Measurements from ENCODE around the gene ROCK2.
"Not testable (repeated sequence)": the region's sequence is repeated elsewhere in the genome, so short reads cannot be mapped to it uniquely, and the experiment has no call there.

The ROCK2 gene

DNA sequence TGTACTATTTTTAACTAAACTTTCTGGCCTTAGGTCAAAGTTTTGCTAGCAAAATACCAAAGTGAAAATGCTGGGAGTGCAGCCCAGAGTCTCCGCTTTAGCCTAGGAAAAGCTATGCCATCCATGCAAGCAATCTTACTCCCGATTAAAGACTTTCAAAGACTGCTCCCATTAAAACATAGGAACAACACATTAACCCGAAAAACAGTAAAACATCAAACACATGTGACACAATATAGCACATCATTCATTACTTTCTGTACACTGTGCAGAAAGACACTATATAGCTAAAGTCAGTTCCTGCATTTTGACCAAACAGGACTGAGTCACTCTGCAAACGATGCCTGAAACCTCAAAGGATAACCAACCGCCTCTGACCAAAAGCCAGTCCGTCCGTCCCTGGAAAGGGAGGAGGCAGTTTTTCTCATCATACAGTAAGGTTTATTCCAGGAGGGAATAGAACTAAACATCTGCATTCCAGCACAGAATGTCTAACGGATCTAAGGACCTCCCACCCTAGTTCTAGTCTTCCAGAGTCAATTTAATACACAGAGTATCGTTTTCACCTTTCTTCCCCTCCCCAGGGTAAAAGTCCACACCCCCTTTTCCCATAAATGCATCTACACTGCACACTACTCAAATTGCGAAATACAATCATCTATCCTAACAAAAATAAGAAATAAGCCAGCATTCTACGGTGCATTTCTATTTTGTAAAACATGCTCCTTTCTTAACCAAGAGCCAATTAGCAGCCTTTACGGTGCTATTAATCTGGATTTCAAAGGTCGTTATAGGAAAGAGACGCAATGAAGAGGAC, 1.7 kb downstream of the ROCK2 start:
- DNase-seq (ENCODE audit: low read depth in 2 of 3, low spot score in 1 of 3): no peak

DNA sequence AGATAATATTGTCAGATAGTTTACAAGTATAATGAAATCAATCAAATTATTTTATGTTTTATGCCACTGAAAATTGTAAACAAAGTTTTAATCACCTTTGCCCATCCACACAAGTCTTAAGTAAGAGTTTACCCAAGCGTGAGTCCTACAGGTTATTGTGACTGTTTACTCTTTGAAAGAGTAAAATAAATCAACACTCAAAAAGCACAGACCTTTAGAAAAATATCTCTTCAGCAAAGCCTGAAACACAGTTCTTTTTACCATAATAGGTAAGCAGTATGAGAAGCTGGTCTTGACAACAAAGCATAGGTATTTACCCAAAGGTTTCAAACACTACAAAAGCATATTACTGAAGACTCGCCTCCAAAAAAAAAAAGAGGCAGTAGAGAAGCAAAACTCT, 3.7 kb downstream of the ROCK2 start:
- no peak for DNase-seq (ENCODE audit: low read depth in 2 of 3, low spot score in 1 of 3)

DNA sequence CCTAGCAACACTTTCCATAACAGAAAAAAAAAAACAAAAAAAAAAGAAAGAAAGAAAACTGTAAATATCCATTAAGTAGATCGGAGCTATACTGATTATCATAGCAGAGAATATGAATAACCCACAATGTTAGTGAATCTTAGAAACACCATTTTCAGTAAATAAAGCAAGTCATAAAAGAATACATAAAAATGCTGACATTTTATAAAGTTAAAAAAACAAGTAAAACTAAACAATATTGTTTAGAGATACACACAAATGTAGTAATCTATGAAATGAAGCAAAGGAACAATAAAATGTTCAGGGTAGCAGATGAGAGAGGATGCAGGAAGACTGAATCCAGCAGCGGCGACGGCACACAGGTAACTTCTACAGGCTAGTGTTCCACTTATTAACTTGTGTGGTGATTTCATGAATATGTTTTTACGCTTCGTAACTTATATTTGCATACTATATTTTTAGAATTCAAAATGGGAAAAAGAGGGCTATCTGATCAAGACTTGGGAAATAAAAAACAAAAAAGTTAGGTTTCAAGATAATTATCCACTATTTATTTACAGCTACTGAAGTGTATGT, 4.8 kb downstream of the ROCK2 start:
- no peak for DNase-seq (ENCODE audit: low read depth in 2 of 3, low spot score in 1 of 3)

DNA sequence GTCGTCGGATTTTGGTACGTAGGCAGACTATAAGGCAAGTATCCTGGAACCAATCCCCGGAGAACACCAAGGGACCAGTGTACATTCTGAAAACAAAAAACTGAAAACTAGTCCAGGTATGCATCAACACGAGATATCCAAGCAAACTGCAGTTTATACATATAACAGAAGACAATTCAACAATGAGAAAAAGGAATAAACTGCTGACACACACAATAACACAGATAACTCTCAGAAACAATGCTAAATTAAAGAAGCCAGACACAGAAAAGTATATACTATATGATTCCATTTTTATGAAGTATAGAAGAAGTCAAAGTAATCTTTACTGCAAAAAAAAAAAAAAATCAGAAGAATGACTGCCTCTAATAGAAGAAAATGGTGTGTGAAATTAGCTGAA, 5.9 kb downstream of the ROCK2 start:
- DNase-seq (ENCODE audit: low read depth in 2 of 3, low spot score in 1 of 3): no peak

DNA sequence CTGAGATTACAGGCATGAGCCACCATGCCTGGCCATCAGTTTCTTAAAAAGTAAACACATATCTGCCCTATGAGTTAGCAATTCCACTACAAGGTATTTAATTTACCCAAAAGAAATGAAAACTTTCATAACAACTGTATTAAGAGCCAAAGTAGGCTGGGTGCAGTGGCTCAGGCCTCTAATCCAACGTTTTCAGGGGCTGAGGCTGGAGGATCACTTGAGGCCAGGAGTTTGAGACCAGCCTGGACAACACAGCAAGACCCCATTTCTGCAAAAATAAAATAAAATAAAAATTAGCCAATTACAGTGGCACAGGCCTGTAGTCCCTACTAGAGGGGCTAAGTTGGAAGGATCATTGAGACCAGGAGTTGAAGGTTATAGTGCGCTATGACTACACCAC, 6.5 kb downstream of the ROCK2 start:
- DNase-seq (ENCODE audit: low read depth in 2 of 3, low spot score in 1 of 3): no peak

DNA sequence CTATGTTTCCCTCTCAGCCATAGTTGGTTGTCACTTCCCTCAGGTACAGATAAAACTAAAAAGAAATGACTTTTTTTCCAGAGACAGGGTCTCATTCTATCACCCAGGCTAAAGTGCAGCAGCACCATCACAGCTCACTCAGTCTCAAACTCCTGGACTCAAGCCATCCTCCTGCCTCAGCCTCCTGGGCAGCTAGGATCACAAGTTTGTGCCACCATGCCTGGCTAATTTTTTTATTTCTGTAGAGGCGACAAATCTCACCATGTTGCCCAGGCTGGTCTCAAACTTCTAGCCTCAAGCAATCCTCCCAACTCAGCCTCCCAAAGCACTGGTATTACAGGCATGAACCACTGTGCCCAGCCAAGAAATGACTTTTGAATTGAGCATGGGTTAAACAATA, 8.2 kb downstream of the ROCK2 start:
- no peak for DNase-seq (ENCODE audit: low read depth in 2 of 3, low spot score in 1 of 3)

DNA sequence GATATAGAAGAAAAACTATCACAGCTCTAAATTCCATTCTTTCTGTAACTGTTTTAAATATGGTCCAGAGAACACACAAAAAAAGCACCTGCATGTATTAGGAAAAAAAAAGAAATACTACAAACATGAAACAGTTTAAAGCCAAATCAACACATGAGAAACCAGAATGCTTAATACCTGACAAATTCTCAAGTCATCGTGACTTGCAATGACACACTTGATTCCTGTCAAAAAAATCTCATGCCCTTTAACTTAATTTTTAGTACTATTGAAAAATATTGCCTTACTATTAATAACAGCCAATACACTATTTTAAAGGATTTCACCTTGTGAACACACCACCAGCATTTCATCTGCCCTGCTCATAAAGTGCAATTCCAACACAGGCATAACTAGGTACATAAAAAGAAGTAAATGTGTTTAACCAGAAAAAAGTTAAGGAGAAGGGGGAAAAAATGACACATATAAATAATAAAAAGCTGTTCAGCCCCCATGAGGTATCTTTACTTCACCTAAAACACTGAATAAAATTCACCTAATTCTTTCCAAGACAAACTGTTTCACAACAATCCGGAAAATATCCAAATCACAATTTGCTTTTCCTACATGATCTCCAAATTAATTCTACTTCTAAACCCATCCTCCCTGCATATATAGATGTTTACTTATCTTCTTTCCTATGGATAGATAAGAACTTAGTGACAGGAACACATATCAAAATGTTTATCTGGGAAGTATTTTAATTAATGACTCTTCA, 10.8 kb downstream of the ROCK2 start:
- DNase-seq (ENCODE audit: low read depth in 2 of 3, low spot score in 1 of 3): no peak

DNA sequence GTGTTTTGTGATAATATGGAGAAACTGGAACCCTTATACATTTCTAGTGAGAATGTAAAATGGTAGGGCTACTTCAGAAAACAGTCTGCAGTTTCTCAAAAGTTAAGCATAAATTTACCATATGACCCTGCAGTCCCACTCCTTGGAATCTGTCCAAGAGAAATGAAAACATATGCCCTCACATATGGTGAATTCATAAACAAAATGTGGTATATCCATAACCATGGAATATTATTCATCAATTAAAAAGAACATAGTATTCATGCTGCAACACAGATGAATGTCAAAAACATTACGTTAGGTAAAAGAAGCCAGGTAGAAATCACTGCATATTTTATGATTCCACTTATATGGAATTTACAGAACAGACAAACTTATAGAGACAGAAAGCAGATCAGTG, 11.8 kb downstream of the ROCK2 start:
- DNase-seq (ENCODE audit: low read depth in 2 of 3, low spot score in 1 of 3): no peak

DNA sequence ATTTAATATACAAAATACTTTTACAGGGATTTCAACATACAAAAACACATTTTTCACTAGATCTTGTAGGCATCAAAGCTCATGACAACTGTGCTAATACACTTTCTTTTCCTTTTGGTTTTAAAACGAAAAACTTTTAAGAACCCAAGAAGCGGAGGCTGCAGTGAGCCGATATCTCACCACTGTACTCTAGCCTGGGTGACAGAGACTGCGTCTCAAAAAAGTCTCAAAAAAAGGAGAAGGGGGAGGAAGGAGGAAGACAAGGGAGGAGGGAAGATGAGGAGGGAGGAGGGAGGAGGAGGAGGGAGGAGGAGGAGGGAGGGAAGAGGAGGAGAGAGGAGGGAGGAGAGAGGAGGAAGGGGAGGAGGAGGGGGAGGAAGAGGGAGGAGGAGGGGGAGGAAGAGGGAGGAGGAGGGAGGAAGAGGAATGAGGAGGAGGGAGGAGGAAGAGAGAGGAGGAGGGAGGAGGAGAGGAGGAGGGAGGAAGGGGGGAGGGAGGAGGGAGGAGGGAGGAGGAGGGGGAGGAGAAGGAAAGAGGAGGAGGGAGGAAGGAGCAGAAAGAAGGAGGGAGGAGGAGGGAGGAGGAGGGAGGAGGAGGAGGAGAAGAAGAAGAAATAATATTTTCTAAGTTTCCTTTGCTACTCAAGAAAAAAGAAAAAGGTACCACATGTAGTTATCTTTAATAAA, 13.8 kb downstream of the ROCK2 start:
- DNase-seq (ENCODE audit: low read depth in 2 of 3, low spot score in 1 of 3): no peak

DNA sequence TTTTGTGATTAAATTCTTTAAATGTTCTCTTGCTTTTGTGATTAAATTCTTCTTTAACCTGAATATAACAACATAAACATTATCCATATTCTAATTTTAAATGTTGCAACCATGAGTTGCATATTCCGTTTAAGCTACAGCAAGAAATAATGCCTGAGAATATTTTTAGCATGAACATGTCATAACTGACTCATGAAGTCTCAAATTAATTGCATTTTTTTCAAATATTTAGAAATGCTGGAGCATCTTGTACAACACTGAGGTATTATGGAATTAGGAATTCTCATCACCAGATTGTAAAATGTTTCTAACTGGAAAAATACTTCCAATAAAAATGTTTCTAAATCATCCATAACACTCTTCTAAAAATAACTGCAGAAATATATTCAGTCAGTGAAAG, 14.7 kb downstream of the ROCK2 start:
- DNase-seq (ENCODE audit: low read depth in 2 of 3, low spot score in 1 of 3): no peak

DNA sequence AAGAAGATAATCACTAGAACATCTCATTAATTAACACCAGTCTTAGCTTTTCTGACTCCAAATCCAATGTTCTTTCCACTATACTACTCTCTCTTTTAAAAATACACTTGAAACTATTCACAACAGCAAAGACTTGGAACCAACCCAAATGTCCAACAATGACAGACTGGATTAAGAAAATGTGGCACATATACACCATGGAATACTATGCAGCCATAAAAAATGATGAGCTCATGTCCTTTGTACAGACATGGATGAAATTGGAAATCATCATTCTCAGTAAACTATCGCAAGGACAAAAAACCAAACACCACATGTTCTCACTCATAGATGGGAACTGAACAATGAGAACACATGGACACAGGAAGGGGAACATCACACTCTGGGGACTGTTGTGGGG, 15.9 kb downstream of the ROCK2 start:
- DNase-seq (ENCODE audit: low read depth in 2 of 3, low spot score in 1 of 3): not testable (repeated sequence)

DNA sequence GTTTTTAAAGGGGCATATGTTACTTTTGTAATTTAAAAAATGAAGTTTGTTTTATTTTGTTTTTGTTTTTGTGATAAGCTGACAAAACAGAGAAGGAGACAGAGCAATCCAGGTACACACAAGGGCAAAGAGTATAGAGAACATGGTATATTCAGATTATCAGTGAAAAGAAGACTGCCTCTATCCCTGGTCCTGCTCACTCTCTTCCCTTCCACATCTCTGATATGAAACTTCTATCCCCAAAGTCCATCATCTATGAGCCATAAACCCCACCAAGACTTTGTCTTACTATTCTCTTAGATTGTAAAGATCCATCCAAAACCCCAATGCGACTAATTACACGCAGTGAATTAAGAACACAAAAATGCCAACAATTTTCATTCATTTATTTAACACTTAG, 16.6 kb downstream of the ROCK2 start:
- no peak for DNase-seq (ENCODE audit: low read depth in 2 of 3, low spot score in 1 of 3)

DNA sequence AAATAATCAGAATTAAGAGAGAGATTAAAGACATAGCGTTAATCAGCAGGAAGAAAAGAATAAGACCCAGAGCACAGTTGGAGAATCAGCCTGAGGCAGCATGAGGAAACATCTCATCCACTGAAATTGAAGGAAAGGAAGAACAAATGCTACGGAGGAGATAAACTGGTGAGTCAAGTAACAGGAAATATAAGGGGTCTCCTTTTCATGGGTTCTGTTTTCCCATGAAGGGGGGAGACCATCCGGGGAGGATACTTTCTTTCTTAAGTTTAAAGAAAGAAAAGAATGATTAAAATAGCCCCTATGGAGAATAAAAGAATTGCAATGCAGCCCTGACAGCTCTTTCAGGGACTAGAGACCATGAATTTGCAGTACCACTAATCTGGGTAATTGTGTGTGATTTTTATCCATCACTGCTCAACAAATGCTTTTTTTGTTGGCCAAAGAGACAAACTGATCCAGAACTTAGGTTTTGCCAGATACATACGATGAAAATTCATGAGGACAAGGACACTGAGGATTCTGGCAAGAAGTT, 17.7 kb downstream of the ROCK2 start:
- DNase-seq (ENCODE audit: low read depth in 2 of 3, low spot score in 1 of 3): no peak

DNA sequence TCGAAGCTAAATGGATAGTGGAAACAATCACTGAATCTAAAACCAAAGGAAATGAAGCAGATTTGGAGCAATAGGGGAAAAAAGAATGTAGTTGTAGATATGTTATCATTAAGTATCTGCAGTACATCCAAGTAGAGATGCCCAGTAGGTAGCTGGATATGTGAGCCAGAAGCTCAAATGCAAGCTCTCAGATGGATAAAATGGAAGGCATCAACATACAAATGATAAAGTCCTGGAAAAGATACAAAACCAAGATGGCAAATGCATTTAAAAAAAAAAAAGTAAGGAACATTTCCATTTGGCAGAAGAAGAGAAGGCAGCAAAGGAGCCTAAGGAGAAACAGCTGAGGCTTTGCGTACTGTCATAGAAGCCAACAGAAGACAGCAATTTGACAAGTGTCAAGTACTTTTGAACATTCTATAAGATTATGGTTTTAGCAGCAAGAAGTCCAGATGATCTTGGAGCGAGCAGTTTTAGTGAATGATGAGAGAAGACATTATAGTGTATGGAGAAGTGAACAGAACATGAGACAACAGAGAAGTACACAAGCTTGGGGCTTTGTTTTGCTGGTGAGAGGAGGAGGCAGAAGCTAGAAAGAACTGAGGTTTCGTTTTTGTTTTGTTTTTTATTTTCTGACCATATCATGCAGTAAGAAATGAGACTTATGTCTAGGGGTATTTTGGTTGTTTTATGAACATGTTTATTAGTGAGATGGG, 18.3 kb downstream of the ROCK2 start:
- DNase-seq (ENCODE audit: low read depth in 2 of 3, low spot score in 1 of 3): no peak

DNA sequence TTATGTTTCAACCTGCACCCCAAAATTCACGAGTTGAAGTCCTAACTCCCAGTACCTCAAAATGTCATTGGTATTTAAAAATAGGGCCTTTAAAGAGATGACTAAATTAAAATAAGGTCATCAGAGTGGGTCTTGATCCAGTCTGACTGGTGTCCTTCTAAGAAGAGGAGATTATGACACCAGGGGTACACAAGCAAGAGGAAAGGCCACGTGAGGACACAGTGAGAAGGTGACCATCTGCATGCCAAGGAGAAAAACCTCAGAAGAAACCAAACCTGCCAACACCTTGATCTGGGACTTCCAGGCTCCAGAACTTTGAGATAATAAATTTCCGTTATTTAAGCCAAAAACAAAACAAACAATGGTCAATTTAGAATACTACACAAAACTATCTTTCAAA, 22.6 kb downstream of the ROCK2 start:
- DNase-seq (ENCODE audit: low read depth in 2 of 3, low spot score in 1 of 3): no peak

DNA sequence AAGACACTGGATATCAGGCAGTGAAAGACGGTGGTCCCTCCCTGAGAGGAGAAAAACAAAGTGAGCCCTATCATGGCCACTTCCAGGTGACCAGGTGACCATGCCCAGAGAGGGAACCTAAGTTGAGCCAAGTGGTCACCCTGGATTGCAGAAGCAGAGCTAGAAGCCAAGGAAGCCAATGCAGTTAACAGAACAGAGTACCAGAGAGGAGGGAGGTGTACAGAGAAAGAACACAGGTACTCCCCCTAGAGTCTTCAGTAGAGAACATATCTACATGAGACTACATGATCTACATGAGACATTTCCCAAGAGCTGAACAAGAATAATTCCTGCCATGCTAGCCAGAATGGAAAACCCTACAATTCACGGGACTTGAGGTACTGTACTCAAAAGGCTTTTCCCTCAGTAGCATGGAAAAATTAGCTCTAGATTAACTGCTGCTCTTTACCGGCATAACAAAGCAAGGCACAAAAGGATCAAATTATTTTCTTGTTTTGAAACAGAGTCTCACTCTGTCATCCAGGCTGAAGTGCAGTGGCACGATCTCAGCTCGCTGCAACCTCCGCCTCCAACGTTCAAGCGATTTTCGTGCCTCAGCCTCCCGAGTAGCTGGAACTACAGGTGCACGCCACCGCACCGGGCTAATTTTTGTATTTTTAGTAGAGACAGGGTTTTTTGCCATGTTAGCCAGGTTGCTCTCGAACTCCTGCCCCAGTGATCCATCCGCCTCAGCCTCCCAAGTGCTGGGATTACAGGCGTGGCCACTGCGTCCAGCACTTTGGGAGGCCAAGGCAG, 23.5 kb downstream of the ROCK2 start:
- DNase-seq (ENCODE audit: low read depth in 2 of 3, low spot score in 1 of 3): no peak

DNA sequence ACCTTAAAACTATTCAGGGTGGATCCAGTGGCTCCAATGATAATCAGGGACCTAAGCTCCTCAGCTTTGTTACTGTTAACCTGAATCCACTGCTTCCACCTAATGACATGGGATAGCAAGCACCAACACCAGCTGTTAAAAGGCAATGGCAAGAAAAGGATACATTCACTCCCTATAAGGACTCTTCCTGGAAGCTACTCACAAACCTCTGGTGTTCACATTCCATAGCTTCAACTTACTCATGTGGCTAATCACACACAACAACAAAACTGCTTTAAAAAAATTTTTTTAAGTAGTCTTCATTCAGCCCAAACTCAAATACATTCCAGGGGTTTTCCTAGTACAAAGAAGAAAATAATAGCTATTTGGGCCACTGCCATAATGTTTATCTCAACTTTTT, 24.5 kb downstream of the ROCK2 start:
- DNase-seq (ENCODE audit: low read depth in 2 of 3, low spot score in 1 of 3): no peak

DNA sequence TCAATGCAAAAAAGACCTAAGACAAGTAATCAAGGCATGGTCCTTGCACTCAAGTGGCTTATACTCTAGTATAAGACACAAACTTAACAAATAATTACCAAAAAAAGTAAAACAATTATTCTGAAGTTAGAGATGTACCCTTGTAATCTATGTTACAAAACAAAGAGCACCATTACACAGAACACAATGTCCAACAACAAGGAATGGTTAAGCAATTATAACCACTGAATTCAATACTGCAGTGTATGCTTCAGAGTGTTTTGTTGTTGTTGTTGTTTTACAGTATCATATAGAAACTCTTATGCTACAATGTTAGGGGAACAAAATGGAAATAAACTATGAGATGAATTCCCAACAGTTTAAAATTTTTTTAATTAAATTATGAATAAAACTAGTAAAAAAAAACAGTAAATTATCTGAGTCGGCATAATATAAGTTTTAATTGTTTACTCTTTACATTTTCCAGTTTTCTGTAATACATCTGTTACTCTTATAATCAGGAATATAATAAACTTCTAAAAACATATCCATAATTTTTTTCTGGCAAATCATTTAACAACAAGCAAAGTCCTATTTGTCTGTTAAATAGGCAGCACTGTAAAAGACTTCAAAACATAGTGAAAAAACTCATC, 29.2 kb downstream of the ROCK2 start:
- DNase-seq (ENCODE audit: low read depth in 2 of 3, low spot score in 1 of 3): no peak

DNA sequence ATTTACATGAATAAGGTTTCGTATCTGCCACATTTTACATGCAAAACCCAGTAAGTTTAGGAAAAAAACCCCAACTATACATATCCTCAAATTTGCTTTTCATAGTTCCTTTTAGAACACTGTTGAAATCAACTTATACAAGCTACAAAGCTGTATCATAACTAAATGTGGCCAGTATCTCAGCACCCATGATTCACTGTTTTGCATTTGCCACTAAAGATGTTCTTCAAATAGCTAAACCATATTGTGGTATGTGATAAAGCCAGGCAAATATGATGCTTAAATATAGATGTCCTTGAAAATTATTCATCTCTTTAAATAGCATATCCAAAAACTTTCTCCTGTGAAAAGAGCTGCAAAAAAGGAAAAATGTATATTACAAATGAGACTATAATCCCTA, 29.9 kb downstream of the ROCK2 start:
- no peak for DNase-seq (ENCODE audit: low read depth in 2 of 3, low spot score in 1 of 3)

Data from stimulated activated CD4-positive, alpha-beta T cell treated with anti-CD3 and anti-CD28 coated beads, Interleukin-12 subunit alpha, Interleukin-12 subunit beta, amount 100 ng/mL, for 48 hours (primary cell).